Erythroblast (primary cell): ENCODE data around the gene MAD2L2.

Source experiments
- GATA1 ChIP-seq: IDR thresholded peaks from 2 replicates; pipeline ENCODE4 v1.6.1; 2011; ENCODE audit warnings: low read depth, mild to moderate bottlenecking, control low read depth, low read length, moderate library complexity
- POLR2A ChIP-seq: IDR thresholded peaks from 2 replicates; pipeline ENCODE4 v1.6.1; 2011; ENCODE audit warnings: mild to moderate bottlenecking, low read length

GRCh38 chr1:11711490-11711889 lies 30.5 kb upstream of the MAD2L2 start:
- TF ChIP-seq POLR2A (no peak), GATA1 (no peak)
